ENCODE measurements around the gene SPACA5B. TPM values are rescaled to one million over a fixed set of nuclear protein-coding genes. Genes with fewer than 3 reads are reported as not detected.
"Not testable (repeated sequence)": the region's sequence is repeated elsewhere in the genome, so short reads cannot be mapped to it uniquely, and the experiment has no call there.

SPACA5B gene
- not detected in 2 replicates for total RNA-seq
- long read RNA-seq: 0 reads

- DNase-seq (ENCODE audit: low read depth, low spot score); H3K27ac Mint-ChIP-seq (ENCODE audit: unreplicated experiment); H3K4me3 Mint-ChIP-seq; H3K4me1 Mint-ChIP-seq; H3K27me3 Mint-ChIP-seq (ENCODE audit: low read depth); H3K9me3 Mint-ChIP-seq; H3K36me3 Mint-ChIP-seq (ENCODE audit: low read depth): not testable (repeated sequence)
Observed at GRCh38 chrX:48130326-48130725, at the start of gene SPACA5B. TSS of gene SPACA5B (plus strand) at chrX:48130626. CDS start at chrX:48130688, 62 bp downstream.

- no peaks in the 10 kb centered on the region for H3K27me3 Mint-ChIP-seq (ENCODE audit: low read depth)
- no peaks in the 10 kb centered on the region for H3K9me3 Mint-ChIP-seq
- no peak overlapping the region for H3K27ac Mint-ChIP-seq (ENCODE audit: unreplicated experiment)
- peak; percentile 32 for DNase-seq (ENCODE audit: low read depth, low spot score)
- no peaks in the 10 kb centered on the region for H3K36me3 Mint-ChIP-seq (ENCODE audit: low read depth)
- H3K4me1 Mint-ChIP-seq: peaks cover 10% of the 10 kb centered on the region
- H3K4me3 Mint-ChIP-seq: no peak overlapping the region
- TF ChIP-seq CTCF (conservative IDR thresholded peaks at IDR 0.05): peak; percentile 60
Observed at GRCh38 chrX:48083212-48083611, 47.2 kb upstream of the SPACA5B start.

GRCh38 chrX:48083706-48084105 lies 46.7 kb upstream of the SPACA5B start:
- TF ChIP-seq CTCF (conservative IDR thresholded peaks at IDR 0.05): no peak
- no peak overlapping the region for H3K27ac Mint-ChIP-seq (ENCODE audit: unreplicated experiment)
- peaks cover 10% of the 10 kb centered on the region for H3K4me1 Mint-ChIP-seq
- H3K27me3 Mint-ChIP-seq (ENCODE audit: low read depth): no peaks in the 10 kb centered on the region
- H3K36me3 Mint-ChIP-seq (ENCODE audit: low read depth): no peaks in the 10 kb centered on the region
- no peak for DNase-seq (ENCODE audit: low read depth, low spot score)
- H3K4me3 Mint-ChIP-seq: no peak overlapping the region
- H3K9me3 Mint-ChIP-seq: no peaks in the 10 kb centered on the region

GRCh38 chrX:48086082-48086481 lies 44.3 kb upstream of the SPACA5B start:
- Mint-ChIP-seq H3K4me1 (peaks cover 10% of the 10 kb centered on the region), H3K9me3 (peaks cover 3% of the 10 kb centered on the region), H3K4me3 (no peak overlapping the region), H3K27ac (ENCODE audit: unreplicated experiment) (no peak overlapping the region), H3K36me3 (ENCODE audit: low read depth) (no peaks in the 10 kb centered on the region), H3K27me3 (ENCODE audit: low read depth) (no peaks in the 10 kb centered on the region)
- no peak for DNase-seq (ENCODE audit: low read depth, low spot score)
- no peak for TF ChIP-seq CTCF (conservative IDR thresholded peaks at IDR 0.05)

GRCh38 chrX:48090123-48090522 lies 40.3 kb upstream of the SPACA5B start:
- TF ChIP-seq CTCF (conservative IDR thresholded peaks at IDR 0.05): no peak
- DNase-seq (ENCODE audit: low read depth, low spot score): no peak
- H3K27me3 Mint-ChIP-seq (ENCODE audit: low read depth): no peaks in the 10 kb centered on the region
- H3K4me3 Mint-ChIP-seq: no peak overlapping the region
- peaks cover 3% of the 10 kb centered on the region for H3K9me3 Mint-ChIP-seq
- no peak overlapping the region for H3K27ac Mint-ChIP-seq (ENCODE audit: unreplicated experiment)
- H3K4me1 Mint-ChIP-seq: peaks cover 10% of the 10 kb centered on the region
- no peaks in the 10 kb centered on the region for H3K36me3 Mint-ChIP-seq (ENCODE audit: low read depth)

GRCh38 chrX:48092558-48092957 lies 37.9 kb upstream of the SPACA5B start:
- not testable (repeated sequence) for H3K36me3 Mint-ChIP-seq (ENCODE audit: low read depth); H3K4me1 Mint-ChIP-seq; H3K9me3 Mint-ChIP-seq; H3K4me3 Mint-ChIP-seq; H3K27me3 Mint-ChIP-seq (ENCODE audit: low read depth); DNase-seq (ENCODE audit: low read depth, low spot score); H3K27ac Mint-ChIP-seq (ENCODE audit: unreplicated experiment)

GRCh38 chrX:48101443-48101842 lies 29.0 kb upstream of the SPACA5B start:
- Mint-ChIP-seq H3K9me3 (peaks cover 5% of the 10 kb centered on the region), H3K27me3 (ENCODE audit: low read depth) (no peaks in the 10 kb centered on the region), H3K4me1 (no peaks in the 10 kb centered on the region), H3K4me3 (no peak overlapping the region), H3K36me3 (ENCODE audit: low read depth) (no peaks in the 10 kb centered on the region), H3K27ac (ENCODE audit: unreplicated experiment) (no peak overlapping the region)
- no peak for TF ChIP-seq CTCF (conservative IDR thresholded peaks at IDR 0.05)
- no peak for DNase-seq (ENCODE audit: low read depth, low spot score)
